Measurements from ENCODE around the gene FXYD1. TPM values are rescaled to one million over a fixed set of nuclear protein-coding genes. Genes with fewer than 3 reads are reported as not detected.

The FXYD1 gene
- polyA plus RNA-seq, 2 of the 4 experiments (the other 2 are of a cell fraction) = not detected

- 81% methylated on average over 19 of the region's 19 CpGs for WGBS (ENCODE audit: missing lambda C conversion rate)
- DNase-seq (ENCODE audit: low read depth in 1 of 2, low spot score in 1 of 2) = no peak
- no peak overlapping the region for H3K4me2 ChIP-seq
- H3K4me3 ChIP-seq = no peak overlapping the region
- TF ChIP-seq CEBPB (IDR thresholded peaks at IDR 0.05) (peak in 1 of 2 experiments; percentile 53; a peak in 1 of 4 replicates), HOXB13 (CRISPR knock-in tag; IDR thresholded peaks at IDR 0.05; ENCODE audit: low read depth) (no peak)
- POLR2A ChIA-PET = no interaction called here
- no peaks in the 10 kb centered on the region for H3K9me3 ChIP-seq
- H3K4me1 ChIP-seq = peaks cover 22% of the 10 kb centered on the region
- CTCF ChIA-PET = interaction anchor here (0.6 to 7.6 kb wide), 9 partner anchors 7 to 387 kb away, joined by 3 to 145 read pairs (median 4); partner anchors contain the start of genes FXYD1, FXYD3 and LGI4
- ATAC-seq = no peak
- H3K27ac ChIP-seq = no peak overlapping the region
- FAIRE-seq = peak; percentile 18
These were observed 15.7 kb upstream of the FXYD1 start for GRCh38 chr19:35122687-35123551.

- no peak overlapping the region; a peak in 2 of 6 replicates for H3K27ac ChIP-seq
- CTCF ChIA-PET = interaction anchor here (1.0 to 7.6 kb wide), 10 partner anchors 7 to 386 kb away, joined by 3 to 145 read pairs (median 4); partner anchors contain the start of genes FXYD1, FXYD3 and LGI4
- DNase-seq (ENCODE audit: low read depth in 1 of 2, low spot score in 1 of 2) (no peak), ATAC-seq (no peak), FAIRE-seq (no peak)
- H3K4me2 ChIP-seq = peak overlapping the region; percentile 91
- no peak overlapping the region for H3K4me3 ChIP-seq
- TF ChIP-seq MYC (IDR thresholded peaks at IDR 0.05; ENCODE audit: borderline replicate concordance, low read length) (no peak), JUNB (IDR thresholded peaks at IDR 0.05) (no peak), PBX3 (IDR thresholded peaks at IDR 0.05) (no peak), HOXB13 (CRISPR knock-in tag; IDR thresholded peaks at IDR 0.05; ENCODE audit: low read depth) (no peak), CBX8 (IDR thresholded peaks at IDR 0.05) (no peak), HES2 (IDR thresholded peaks at IDR 0.05) (no peak), SMC3 (IDR thresholded peaks at IDR 0.05) (no peak), ZFP36 (IDR thresholded peaks at IDR 0.05; ENCODE audit: borderline replicate concordance, partially characterized antibody) (no peak), MAFK (IDR thresholded peaks at IDR 0.05; ENCODE audit: partially characterized antibody) (no peak), PHF8 (IDR thresholded peaks at IDR 0.05; ENCODE audit: borderline replicate concordance, low read depth) (no peak), FOSL2 (IDR thresholded peaks at IDR 0.05) (no peak), FOSL2 (CRISPR knock-in tag; IDR thresholded peaks at IDR 0.05) (no peak)
- WGBS (ENCODE audit: missing lambda C conversion rate) = 74% methylated on average over 5 of the region's 5 CpGs
- no peaks in the 10 kb centered on the region for H3K9me3 ChIP-seq
- peaks cover 22% of the 10 kb centered on the region for H3K4me1 ChIP-seq
- POLR2A ChIA-PET = no interaction called here
These were observed 15.1 kb upstream of the FXYD1 start for GRCh38 chr19:35123573-35123972.

GRCh38 chr19:35124098-35125060, 14.2 kb upstream of the FXYD1 start:
- Histone ChIP-seq H3K4me1 (peaks cover 22% of the 10 kb centered on the region), H3K4me2 (peak overlapping the region; percentile 91), H3K4me3 (peak overlapping the region; percentile 46), H3K27ac (peak overlapping the region; percentile 75 to 83), H3K9me3 (no peaks in the 10 kb centered on the region)
- ATAC-seq (peak; percentile 82 to 96), DNase-seq (ENCODE audit: low read depth in 1 of 2, low spot score in 1 of 2) (peak; percentile 95 to 100), FAIRE-seq (peak; percentile 99)
- WGBS (ENCODE audit: missing lambda C conversion rate) = 17% methylated on average over 41 of the region's 42 CpGs
- CTCF ChIA-PET = interaction anchor here (0.7 to 7.6 kb wide), 16 partner anchors 8 to 386 kb away, joined by 3 to 145 read pairs (median 4); partner anchors contain the start of genes FXYD1, FXYD3 and LGI4
- POLR2A ChIA-PET = interaction anchor here (0.6 to 1.3 kb wide), 5 partner anchors 8 to 1281 kb away, joined by 3 to 9 read pairs (median 6); no protein-coding TSS in a partner anchor
- peak; percentile 45 for TF ChIP-seq MAFK (IDR thresholded peaks at IDR 0.05; ENCODE audit: partially characterized antibody)
- TF ChIP-seq E2F6 (IDR thresholded peaks at IDR 0.05; ENCODE audit: borderline replicate concordance, low read depth) = peak; percentile 99
- 0 out of 2 replicates have a peak, but pooled peaks have one; percentile 34 for TF ChIP-seq TP53 (CRISPR knock-in tag; IDR thresholded peaks at IDR 0.05)
- no peak for TF ChIP-seq EHMT2 (IDR thresholded peaks at IDR 0.05; ENCODE audit: low read depth)
- TF ChIP-seq MAX (IDR thresholded peaks at IDR 0.05) = peak; percentile 97
- TF ChIP-seq NPAS2 (CRISPR knock-in tag; IDR thresholded peaks at IDR 0.05; ENCODE audit: borderline replicate concordance) = no peak
- peak in 1 of 2 experiments; percentile 51; a peak in 2 of 5 replicates for TF ChIP-seq JUN (IDR thresholded peaks at IDR 0.05)
- TF ChIP-seq POLR2A (IDR thresholded peaks at IDR 0.05; ENCODE audit: low read length) = peak; percentile 99
- TF ChIP-seq REST (IDR thresholded peaks at IDR 0.05) = no peak
- no peak for TF ChIP-seq CHD4 (IDR thresholded peaks at IDR 0.05; ENCODE audit: borderline replicate concordance)
- TF ChIP-seq PHF8 (IDR thresholded peaks at IDR 0.05; ENCODE audit: borderline replicate concordance, low read depth) = peak; percentile 50; the same call in 1 of the 2 replicates
- TF ChIP-seq RCOR1 (IDR thresholded peaks at IDR 0.05; ENCODE audit: low read depth, low read length) = no peak
- TF ChIP-seq TFCP2L1 (CRISPR knock-in tag; IDR thresholded peaks at IDR 0.05) = no peak

Data from A549 (cell line).